DMS79 treated with DMSO at 0.1 percent for 48 hours (cell line): ENCODE results near the gene NCAPG2.

Source experiments
- DNase-seq: peaks from one replicate; lab custom pipeline; 2025; lab: John Stamatoyannopoulos, UW

NCAPG2 gene

DNA sequence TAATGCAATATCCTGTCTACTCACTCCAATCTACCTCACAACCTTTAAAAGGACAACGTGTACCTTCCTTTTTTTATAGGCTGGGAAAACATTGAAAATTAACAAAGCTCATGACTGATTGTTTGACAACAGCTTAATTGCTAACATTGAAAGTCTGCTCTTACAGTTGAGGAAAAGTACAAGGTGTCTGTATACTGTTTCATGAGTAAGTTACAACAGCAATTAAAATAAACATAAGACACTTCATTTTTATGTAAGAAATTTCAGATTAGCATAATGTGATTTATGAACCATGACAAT, 28.6 kb upstream of the NCAPG2 start:
- no peak for DNase-seq

DNA sequence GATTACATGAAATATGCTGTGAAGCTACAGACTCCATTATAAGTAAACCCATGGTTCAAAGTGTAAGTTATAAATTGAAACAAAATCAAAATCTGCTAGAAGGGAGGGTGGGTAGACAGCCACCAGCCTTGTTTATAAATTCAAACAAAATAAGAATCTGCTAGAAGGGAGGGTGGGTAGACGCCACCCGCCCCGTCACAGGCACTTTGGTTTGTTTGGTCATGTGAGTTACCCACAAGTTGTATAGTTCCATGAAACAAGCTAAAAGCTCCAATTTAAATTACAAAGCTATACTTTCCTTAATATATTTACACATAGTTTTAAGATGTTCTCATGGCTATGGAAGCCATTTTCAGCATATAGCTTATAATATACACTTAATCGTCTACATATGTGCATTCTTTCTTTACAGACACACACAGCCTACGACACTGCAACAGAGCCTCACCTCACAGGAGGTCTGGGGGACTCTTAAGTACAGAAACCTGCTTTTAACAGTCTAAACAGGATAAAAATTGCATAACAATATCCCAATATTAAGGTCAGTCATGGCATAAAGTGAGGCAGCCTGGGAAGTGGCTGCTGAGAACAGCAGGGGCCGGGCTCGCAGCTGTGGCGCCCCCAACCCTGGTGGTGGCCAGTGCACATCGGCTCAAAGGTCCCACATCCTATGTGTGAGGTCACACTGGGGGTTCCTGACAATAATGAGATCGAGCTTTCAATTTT, 28.1 kb upstream of the NCAPG2 start:
- DNase-seq = no peak

DNA sequence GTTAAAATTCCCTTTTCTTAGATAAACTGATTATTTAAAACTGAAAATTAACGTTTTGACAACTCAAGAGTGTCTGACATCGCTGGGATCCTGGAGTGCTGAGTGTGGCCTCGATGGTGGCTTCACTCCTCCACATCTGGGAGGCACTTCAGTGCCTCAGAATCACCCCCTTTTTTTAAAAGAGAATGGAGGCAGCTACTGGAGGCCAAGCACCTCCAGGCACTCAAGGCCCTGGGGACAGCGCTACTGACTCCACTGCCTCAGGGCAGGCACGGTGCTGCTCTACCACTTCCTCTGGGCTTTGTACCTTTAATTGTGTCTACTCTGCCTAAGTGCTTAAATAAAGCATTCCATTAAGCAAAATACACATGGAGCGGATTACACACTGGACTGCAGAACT, 27.2 kb upstream of the NCAPG2 start:
- DNase-seq = no peak

DNA sequence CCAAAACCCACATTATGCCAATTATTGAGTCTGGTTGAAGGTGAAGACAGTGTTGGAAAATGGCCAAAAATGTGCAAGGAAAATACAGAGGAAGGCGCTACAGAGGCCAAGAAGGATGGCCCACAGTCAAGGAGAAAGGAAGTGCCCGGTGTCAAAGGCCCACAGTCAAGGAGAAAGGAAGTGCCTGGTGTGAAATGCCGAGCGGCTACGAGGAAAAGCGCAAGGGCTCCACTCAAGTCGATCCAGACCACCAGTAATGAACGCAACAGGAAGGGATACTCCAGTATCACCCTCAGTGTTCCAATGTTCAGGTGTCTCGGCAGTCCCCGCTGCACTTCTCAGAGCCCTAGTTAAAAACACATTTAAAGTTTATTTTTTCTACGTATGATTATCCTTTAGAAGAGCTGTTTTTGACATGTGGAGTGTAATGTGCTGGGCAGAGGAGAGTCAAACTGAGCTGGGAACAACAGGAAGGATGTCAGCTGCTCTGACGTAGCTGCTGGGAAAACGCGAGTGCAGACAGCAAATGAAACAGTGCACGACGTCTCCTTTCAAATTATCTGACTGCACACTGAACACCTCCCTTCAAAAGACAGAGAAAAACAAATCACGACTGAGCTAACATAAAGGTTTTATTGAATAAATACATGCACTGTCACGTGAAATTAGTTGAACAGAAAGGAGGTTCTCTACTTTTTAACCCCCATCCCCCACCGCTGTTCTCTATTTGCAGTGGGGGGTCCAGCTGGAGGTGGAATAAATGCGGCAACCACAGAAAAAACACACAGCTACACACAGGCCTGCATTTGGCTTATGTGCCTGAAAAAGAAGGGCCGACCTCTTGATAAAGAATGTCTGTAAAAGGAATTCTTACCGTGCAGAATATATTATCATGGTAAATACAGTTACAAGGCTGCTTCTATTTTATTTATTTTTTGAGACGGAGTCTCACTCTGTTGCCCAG, 26.1 kb upstream of the NCAPG2 start:
- DNase-seq = no peak

DNA sequence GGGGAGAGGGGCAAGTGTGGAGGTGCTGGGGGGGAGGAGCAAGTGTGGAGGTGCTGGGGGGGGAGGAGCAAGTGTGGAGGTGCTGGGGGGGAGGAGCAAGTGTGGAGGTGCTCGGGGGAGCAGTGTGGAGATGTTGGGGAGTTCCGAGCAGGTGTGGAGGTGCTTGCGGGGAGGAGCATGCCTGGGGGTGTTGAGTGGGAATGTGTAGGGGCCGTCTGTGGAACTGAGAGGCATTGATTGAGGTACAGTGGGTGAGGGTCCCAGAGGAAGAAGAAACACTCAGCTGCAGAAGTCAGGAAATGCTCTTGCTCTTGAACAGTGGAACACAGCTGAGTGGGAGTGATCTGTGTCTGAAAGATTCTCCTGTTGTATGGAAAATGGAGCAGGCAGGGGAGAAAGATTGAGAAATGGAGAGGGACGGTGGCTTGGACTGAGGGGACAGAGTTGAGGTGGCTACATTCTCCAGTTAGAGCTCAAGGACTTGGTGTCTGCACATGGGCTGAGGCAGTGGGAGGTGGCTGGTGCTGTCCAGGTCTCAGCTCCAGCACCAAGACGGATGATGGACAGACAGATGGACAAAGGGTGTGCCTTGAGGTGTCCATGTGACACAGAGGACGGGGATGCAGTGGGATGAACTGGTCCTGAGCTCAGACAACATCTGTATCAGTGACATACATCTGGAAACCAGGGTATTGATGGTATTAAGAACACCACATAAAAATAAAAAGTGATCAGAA, 25.2 kb upstream of the NCAPG2 start:
- no peak for DNase-seq

DNA sequence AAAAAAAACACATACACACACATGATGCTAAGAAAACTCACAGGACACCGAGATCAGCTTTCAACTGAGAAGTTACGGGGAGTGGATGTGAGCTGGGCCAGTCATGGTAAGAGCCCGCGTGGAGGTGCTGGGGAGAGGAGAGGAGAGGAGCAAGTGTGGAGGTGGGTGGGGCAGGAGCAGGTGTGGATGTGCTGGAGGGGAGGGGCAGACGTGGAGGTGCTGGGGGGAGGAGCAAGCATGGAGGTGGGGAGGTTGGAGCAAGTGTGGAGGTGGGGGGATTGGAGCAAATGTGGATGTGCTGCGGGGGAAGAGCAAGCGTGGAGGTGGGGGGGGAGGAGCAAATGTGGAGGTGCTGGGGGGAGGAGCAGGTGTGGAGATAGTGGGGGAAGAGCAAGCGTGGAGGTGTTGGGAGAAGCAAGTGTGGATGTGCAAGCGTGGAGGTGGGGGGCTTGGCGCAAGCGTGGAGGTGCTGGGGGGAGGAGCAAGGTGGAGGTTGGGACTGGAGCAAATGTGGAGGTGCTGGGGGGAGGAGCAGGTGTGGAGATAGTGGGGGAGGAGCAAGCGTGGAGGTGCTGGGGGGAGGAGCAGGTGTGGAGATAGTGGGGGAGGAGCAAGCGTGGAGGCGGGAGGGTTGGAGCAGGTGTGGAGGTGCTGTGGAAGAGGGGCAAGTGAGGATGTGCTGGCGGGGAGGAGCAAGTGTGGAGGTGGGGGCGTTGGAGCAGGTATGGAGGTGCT, 24.5 kb upstream of the NCAPG2 start:
- DNase-seq = no peak

DNA sequence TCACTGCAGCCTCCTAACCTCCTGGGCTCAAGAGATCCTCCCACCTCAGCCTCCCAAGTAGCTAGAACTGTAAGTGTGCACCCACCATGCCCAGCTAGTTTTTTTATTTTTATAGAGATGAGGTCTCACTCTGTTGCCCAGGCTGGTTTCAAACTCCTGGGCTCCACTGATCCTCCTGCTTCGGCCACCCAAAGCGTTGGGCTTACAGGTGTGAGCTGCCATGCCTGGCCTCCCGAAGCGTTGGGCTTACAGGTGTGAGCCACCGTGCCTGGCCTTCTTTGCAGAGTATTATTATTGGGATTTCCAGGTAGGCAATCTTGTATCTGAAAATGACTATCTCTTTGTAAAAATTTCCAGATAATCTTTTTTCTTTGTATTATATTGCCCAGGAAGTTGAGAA, 23.1 kb upstream of the NCAPG2 start:
- DNase-seq = no peak

DNA sequence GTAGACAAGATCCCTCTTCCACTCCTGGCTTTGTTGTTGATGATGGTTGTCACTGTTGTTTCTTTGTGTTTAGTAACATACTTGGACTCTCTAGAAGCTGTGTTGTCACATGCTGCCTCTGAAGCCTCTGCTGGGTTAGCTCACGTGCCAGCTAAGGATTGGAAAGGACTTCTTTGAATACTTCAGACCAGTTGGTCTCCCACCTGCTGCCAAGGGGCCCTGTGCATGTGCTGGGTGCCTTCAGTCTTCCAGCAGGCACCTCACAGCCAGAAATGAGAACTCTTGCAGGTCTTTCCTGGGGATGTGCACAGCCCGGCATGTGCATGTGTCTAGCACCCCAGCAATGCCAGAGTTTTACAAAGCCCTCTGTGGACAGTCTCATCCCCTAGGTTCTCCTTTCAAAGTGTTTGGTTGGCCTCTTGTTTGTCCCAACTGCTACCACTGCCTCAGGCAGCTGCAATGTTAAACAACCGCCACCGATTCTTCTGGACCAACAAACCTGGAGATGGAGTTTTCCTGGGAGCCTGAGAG, 21.7 kb upstream of the NCAPG2 start:
- DNase-seq = no peak

DNA sequence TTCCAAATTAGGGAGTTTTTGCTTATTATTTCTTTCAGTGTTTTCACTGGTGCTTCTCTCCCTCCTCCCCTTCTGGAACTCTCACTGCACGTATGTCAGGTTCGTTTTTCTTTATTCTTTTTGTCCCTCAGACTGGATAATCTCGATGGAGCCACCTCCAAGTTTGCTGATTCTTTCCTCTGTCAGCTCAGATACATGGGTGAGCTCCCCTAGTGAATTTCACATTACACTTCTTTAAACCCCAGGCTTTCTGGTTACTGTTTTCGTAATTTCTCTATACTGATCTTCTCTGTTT, 20.8 kb upstream of the NCAPG2 start:
- no peak for DNase-seq

DNA sequence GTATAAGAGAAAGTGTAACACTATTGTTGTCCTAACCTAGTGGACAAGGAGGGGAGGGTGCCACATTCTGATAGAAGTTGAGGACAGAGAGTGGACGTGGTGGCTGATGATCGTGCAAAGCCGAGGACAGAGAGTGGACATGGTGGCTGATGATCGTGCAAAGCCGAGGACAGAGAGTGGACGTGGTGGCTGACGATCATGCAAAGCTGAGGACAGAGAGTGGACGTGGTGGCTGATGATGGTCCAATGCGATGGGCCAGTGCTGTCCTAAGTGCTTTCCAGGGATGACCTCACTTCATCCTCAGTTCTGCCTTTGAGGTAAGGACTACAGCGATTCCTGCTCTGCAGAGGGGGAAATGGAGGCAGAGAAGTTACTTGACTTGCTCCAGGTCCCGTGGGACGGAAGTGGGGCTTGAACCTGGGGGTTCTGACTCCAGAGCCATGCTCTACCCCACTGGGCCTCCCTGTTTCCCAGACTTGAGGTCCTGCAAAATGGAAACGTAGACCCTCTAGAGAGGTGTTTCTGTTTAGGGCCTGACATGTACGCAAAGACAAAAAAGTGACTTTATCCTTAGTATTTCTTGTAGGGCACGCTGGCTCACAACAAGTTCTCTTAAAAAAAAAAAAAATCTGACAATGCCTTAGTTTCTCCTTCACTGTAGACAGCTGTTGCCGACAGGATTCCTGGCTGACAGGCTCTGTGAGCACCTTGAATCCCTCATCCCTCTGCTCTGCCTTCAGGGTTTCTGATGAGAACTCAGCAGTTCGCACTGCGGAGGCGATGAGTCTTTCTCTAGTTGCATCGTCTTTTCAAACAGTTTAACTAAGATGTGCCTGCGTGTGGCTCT, 20.3 kb upstream of the NCAPG2 start:
- no peak for DNase-seq

DNA sequence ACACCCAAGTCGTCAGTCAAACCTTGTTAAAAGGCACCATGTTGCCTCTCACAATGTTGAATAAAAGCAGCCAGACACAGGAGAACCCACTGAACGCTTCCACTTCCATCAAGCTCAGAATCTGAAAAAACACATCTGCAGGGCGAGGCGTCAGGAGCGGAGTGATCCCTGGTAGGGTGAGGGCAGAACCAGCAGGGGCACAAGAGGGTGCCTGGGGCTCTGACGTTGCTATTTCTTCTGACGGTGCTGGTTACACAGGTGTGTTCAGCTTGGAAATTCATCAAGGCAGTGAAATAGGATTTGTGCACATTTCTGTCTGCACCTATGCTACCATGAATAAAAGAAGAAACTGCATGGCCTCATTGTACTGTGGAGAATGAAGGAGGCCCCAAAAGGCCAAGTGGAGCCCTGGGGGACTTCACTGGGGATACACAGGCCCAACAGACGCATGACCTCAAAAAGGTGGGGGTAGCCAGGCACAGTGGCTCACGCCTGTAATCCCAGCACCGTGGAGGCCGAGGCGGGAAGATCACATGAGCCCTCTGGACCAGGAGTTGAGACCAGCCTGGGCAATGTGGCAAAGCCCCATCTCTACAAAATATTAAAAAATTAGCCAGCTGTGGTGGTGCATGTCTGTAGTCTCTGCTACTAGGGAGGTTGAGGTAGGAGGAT, 19.2 kb upstream of the NCAPG2 start:
- no peak for DNase-seq

DNA sequence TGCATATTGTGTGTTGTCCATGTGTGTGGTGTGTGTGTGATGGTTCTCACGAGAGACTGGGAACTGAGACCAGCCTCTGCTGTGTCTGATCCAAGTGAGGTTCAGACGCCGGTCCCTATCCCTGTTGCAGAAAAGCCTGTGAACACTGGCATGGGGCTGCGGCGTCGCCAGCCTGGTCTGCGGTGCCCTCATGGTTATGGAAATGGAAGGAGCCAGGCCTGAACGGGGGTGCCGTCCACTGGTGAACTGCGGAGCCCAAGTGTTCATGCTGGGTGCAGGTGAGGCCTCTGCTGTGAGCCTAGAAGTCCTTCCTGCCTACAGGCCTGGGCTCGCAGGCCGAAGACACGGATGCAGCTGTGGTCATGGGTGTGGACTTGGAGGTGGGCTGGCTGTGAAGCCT, 18.7 kb upstream of the NCAPG2 start:
- DNase-seq = no peak

DNA sequence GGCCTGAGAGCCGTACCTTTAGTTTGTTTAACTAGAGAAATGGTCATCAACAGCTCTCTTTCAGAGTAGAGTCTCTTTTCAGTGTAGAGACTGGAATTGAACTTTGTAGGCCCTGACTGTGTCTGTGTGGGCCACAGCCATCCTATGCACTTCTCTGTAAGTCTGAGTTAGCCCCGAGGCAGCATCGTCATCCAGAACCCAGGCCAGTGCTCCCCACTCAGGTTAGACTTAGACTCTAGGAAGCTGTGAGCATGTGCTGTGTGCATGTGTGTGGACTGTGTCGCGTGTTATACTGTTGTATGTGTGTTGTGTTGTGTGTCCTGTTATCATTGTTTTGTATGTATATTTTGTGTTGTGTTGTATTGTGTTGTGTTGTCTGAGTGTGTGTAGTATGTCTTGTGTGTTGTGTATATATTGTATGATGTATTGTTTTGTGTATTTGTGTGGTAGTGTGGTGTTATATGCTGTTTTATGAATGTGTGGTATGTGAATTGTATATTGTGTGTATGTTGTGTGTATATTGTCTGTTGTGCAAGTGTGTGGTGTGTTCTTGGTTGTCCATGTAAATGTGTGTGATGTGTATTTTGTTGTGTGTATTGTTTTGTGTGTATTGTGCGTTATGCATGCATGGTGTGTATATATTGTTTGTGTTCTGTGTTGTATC, 18.1 kb upstream of the NCAPG2 start:
- DNase-seq = no peak

DNA sequence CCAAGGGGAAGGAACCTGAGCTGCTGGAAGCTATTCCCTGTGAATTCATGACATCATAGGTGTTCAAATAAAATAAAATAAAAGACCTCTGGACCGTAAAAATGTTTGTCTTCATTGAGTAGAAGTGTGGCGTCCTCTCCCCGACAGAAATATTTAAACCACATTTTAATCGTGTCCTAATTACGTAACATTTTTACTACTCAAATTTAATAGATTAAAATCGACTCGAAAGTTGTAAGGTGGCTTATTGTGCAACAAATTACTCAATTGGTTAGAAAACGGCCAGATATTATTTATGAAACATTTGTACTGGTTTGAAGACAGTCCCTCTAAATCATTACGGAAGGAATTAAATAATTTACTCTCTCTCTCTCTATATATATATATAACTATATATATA, 15.5 kb upstream of the NCAPG2 start:
- no peak for DNase-seq

DNA sequence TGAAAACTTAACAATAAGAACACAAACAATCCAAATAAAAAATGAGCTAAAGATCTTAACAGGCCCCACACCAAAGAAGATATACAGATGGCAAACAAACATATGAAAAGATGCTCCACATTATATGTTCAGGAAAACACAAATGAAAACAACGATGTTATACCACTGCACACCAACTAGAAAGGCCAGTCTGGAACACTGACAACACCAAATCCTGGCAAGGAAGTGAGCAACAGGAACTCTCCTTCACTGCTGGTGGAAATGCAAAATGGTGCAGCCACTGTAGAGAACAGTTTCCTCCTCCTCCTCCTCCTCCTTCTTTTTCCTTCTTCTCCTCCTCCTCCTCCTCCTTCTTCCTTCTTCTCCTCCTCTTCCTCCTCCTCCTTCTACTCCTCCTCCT, 12.2 kb upstream of the NCAPG2 start:
- DNase-seq = no peak

DNA sequence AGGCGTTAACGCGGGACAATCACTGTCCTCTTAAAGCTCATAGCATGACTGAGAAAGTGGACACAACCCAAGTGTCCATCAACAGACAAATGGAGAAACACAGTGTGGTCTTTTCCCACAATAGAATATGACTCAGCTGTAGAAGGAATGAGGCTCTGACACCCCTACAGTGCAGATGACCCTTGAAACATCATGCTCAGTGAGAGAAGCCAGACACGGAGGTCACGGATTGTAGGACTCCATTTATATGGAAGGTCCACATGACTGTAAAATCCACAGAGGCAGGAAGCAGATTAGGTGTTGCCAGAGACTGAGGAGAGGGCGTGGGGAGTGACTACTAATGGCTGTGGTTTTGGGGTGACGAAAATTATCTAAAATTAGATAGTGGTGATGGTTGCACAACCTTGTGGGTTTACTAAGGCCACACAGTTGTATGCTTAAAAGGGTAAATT, 6.1 kb upstream of the NCAPG2 start:
- no peak for DNase-seq

DNA sequence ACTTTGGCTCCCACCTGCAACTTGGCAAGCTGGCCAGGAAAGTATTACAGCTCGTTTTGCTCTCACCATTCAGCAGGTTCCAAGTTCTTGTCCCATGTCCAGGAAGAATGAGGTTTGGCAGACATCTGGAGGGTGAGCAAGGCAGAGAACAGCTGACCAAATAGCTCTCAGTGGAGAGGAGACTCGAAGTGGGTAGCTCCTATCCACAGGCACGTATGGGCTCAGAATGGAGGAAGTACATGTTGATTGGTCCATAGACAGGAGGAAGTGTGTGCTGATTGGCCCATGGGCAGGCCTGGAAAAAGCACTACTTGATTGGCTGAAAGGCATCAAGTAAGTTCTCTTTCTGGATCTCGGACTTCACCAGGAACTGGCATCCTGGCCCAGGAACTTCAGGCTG, 3.0 kb upstream of the NCAPG2 start:
- DNase-seq = no peak

DNA sequence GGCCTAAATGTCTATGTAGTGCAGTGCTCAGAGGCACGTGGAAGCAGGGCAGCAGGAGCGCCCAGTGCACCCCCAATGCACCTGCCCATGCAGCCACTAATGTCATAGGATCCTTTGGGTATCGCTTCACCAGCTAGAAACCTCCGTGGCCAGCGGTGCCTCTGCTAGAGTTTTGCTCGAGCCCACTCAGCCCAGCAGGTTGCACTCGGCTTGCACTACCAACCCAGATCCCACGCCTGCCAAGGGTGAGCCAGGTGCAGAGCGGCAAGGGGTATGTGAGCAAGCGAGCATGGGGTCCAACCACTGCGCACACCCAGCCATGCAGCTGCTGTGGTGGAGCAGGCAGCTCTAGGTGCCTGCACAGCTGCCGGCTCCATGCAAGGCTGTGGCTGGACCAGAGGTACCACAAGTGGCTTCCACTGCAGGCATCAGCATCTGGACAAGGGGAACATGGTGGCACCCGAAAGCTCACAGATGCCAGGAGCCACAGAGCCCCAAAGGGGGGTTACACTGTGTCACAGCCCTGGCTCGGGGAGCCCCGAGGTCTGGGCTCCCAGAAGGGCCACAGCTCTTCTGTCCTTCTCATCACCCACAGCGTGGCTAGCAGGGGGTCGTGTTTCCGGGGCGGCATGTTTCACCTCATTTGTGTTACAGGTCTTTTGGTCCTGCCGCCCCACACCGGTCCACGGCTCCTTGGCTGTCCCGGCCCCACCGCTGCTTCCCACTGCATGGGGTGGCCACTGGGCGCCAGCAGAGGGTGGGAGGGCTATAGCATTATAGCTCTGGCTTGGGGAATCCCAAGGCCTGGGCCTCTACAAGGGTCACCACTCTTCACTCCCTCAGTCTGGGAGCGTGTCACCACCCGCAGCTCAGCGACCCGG, 2.3 kb upstream of the NCAPG2 start:
- no peak for DNase-seq

DNA sequence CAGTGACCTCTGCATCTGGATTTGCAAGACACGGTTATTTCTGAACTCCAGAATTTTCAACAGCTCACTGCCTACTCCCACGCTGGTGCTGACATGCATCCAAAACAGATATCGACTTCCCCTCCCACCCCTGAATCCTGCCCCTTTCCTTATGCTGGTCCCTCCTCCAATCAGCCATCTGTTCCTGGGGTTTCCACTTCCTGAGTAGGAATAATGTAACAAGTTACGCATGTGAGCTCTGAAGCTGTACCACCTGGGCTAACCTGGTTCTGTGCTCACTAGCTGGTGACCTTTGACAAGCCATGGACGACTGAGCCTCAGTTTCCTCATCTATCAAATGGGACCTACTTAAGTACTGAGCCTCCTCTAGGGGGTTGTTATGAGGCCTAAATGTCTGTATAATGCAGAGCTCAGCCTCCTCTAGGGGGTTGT, 1.7 kb upstream of the NCAPG2 start:
- DNase-seq = no peak
